Activated CD8-positive, alpha-beta memory T cell treated with anti-CD3 and anti-CD28 coated beads for 1 hour (primary cell): ENCODE measurements around the gene VWF.

Experiments used
- DNase-seq, 2 donors: peaks; one replicate each; pipeline ENCODE4 v3.0.0-alpha.2; 2020; ENCODE audit warnings: low read depth in 1 of 2; ENCODE audit errors: extremely low read depth in 1 of 2

Gene VWF

GRCh38 chr12:6080149-6081045, 44.1 kb downstream of the VWF start:
- DNase-seq: no peak

GRCh38 chr12:6078398-6079096, 45.9 kb downstream of the VWF start:
- DNase-seq: no peak

GRCh38 chr12:6077692-6078083, 46.8 kb downstream of the VWF start:
- DNase-seq: no peak

GRCh38 chr12:6076776-6077691, 47.4 kb downstream of the VWF start:
- no peak for DNase-seq

DNA sequence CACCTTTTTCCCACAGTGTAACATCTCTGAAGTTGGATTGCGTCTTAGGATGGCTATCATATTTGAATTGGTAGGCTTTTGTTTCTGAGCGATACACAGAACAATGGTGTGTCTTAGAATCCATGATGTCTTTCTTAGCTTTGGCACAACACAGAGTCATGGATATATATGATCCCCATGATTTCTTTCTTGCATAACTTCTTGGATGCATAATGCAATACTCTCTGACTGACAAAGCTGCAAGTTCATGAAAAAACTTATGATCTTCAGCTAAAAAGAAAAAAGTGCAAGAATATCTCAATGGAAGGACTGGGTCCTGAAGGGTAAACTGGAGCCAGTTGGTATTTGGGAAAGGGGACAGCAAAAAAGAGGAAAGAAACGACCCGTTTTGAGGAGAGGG, 48.1 kb downstream of the VWF start:
- DNase-seq: no peak

DNA sequence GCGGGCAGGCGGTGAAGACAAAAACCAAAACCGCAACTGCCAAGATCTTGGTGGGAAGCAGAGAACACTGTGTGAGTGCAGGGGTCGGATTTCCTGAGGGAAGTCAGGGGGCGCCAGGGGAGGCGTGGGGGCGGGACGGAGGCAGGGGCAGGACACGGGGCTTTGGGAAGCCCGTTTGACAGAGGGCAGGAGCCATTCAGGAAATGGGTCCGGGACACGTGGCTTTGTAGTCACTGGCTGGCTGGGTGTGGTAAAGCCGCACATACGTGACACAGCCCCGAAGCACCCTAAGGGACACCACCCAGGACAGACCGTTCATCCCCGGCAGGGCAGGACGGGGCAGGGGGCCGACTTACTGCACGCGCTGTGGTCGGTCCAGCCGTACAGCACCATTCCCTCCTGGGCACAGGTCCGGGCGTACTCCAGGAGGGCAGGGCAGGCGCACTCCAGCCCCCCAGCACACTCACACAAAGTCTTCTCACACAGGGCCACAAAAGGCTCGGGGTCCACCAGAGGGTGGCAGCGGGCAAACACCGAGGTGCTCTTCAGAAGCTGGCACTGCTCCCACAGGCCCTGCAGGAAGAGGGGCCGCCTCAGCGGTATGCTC, 49.4 kb downstream of the VWF start:
- DNase-seq: peak in 1 of 2 donors; percentile 12

DNA sequence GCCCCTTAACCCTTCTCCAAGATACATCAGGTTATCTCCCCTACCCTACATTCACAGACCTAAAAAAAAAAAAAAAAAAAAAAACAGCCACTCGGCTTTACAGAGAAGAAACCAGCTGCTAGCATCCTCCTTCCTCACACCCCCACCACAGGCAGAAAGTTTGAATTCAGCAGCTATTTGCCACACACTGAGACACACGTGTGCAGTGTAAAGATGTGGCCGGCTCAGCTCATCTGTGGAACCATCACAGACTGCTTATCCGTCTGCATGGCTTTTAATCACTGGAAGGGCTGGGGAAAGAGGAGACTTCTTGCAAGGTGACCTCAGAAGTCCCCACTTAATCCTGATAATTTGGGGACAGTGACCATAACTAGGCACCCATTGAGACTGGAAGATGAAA, 50.0 kb downstream of the VWF start:
- no peak for DNase-seq

DNA sequence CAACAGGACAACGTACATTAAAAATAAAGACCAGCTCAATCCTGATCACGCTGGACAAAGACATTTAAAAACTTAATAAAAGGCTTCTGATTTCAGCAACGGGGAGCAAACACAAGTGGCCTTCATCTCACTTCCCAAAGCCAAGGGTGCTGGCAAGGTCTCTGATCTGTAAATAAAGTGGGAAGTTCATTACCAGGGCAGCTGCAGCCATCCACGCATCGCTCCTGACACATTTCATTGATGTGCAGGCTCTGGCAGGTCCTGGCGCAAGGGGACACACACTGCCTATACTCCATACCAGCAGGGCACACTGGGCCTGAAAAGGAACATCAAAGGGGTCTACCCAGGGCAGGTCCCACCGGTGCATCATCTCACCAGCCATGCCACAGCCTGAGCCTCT, 51.0 kb downstream of the VWF start:
- DNase-seq: no peak

DNA sequence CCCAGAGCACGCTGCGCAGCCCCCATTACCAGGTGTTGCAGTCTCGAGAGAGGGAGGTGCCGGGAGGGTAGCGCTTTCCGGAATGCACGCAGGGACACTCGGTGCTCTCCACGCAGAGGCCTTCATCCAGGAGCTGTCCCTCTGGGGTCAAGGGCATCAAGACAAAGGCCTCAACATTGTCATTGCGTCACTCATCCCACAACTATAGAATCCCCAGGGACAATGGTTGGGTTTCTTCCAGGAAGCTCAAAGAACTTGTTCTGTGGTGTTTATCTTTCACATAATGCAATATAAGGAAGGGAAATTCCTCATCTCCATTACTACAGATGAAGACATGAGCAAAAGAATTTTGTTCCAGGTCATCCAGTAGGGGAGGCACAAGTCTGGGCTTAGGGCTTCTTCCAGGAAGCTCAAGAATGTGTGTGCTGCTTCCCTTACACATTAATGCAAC, 52.1 kb downstream of the VWF start:
- DNase-seq: no peak

GRCh38 chr12:6071589-6071988, 52.9 kb downstream of the VWF start:
- DNase-seq: no peak

DNA sequence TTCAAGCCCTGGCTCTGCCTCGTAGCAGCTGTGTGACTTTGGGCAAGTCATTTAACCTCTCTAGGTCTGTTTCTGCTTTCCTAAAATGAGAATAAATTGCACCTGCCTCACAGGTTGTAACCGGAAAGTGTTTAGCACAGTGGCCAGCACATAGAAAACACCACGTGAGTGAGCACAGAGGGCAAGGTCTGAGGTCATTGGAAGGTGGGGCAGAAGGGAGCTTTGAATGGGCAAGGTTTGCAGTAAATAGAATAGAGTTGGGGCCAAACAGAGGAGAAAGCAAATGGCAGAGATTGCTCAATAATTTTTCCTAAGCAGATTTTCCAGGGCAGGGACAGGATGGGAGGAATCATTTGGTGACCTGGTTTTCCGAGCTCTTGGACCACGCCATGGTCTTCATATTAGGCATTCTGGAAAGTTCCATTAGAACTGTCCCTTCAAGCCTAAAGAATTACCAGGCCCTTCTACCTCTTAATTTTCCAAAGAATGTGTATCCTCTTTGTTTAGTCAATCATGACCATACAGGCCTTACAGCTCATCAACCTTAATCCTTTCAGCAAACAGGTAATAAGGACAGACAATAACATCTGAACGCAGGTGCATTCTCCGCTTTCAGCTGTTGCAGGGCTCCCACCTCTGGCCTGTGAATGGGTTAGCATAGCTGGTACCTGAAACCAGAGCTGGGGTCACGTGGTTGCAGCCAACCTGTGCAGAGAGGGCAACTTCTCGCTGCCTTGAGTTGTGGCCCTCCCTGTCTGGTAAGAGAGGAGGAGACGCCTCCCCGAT, 53.8 kb downstream of the VWF start:
- DNase-seq: no peak

DNA sequence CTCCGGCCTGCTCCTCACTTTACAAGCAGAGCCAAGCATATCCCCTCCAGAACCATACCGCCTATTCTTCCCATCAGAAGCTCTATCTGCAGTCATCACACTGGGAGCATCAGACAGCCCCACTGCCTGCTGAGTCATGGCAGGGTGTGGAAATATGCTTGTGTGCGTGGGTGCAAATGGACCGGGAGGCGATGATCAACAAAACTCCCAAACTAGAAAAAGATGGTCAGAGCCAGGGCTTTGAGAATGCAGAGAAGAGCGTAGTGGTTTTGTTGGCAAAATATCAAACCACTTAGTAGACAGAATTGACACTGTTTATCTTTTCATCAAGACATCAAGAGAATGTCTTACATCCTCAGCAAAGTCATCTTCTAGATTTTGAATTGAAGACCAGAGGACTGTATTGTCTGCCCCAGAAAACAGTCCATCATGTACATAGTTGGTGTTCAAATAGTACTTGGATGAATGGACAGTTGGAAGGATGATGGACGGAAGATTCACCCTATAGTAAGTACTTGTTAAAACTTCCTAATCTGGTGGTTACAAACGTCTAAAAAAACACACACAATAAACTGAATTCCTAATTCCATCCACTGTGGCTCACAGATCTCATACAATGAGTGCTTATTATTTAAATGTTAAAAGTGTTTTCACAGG, 54.9 kb downstream of the VWF start:
- no peak for DNase-seq

DNA sequence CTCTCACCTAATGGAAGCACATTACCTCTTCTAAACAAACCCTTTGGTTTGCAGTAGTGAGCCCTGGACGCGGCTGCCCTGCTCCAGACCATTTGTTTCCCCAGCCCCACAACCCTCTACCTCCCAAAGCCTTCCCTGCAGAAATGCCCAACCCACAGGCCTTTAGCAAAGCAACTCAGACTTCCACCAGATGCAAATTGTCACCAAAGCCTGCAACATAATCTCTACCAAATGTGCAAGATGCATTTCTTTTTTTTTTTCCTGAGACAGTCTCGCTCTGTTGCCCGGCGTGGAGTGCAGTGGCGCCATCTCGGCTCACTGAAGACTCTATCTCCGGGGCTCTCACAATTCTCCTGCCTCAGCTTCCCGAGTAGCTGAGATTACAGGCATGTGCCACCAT, 56.2 kb downstream of the VWF start:
- no peak for DNase-seq

DNA sequence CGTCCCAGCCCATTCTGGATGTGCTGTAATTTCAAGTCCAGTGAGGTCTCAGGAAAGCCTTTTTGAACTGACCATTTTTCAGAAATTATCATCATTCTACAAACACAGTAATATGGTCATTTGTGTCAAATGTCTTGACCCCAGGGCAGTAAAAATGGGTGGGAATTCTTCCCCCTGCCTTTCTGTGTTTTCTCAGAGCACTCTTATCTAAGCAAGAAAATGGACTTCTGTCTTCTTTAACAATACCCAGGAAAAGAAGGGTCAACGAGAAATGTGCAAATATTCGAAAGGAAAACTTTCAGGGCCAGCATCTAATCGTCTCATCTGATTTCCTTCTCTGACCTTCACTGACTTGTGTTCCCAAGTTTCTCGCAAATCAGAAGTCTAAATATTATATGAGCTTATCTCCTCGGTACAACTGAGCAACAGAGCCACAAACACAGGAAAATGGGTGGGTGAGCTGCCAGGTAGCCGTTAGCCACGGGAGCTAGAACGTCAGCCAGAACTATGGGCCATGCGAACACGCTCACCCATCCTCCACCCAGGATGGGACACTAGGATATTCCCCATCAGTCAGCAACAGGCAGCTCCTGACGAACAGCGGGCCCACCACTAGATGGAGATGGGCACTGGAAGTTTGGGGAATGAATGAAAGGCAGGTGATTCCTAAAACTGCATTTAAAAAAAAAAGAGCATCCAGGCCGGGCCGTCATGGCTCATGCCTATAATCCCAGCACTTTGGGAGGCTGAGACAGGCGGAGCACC, 57.1 kb downstream of the VWF start:
- no peak for DNase-seq

- DNase-seq: no peak
Measured at GRCh38 chr12:6066651-6067050, 57.8 kb downstream of the VWF start.

DNA sequence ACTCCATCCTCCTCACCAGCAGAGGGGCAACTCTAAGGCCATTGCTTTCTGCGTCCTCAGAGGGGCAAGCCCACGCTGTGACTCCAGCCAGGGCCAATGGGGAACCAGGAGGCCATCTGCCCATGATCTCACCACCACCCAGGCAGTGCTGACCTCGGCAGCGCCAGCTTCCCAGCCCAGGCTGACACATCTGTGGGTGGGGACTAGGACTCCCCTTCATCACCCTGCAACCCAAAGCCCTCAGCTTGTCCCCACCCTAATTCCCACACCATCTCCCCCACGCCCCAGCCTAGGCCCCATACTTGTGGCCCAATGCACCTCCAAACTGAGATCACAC, 58.6 kb downstream of the VWF start:
- DNase-seq: no peak

DNA sequence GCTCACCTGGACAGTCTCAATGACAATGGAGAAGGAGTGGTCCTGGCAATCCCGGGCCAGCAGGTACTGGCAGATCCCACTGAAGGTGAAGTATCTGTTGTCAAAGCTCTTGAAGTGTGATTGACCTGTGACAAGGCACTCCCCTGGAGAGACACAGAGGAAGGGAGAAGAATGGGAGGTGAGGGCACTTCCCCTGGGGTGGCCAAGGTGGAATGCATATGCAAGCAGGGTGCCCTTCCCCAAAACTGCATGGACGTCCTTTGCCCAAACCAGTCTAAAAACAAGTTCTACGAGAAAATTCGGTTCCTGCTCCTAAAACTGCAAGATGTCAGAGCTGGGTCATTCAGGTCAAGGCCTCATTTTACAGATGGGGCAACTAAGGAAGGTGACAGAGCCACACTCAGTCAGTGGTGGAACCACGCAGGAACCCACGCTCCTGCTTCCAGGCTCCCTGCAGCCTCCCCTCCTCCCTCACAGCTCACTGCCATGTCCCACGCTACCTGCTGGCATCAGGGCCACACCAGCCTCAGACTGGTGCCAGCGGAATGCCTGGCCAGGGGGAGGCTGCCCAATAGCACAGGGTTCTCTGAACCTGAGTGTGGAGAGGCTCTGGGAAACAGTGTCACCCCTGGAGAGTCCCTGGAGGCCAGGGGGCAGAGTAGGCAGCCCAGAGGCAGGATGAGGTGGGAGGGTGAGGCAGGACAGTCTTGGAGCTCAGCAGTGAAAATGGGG, 59.2 kb downstream of the VWF start:
- DNase-seq: no peak
